ENCODE results near the gene TRIM10.

- TF ChIP-seq REST (IDR thresholded peaks at IDR 0.05) (no peak), SP1 (IDR thresholded peaks at IDR 0.05) (no peak), CTCF (IDR thresholded peaks at IDR 0.05; ENCODE audit: low read depth, low read length, missing input control) (no peak), RAD21 (IDR thresholded peaks at IDR 0.05) (no peak), MAX (IDR thresholded peaks at IDR 0.05) (no peak), ATF3 (IDR thresholded peaks at IDR 0.05) (no peak), TAF1 (conservative IDR thresholded peaks at IDR 0.05) (no peak), YY1 (IDR thresholded peaks at IDR 0.05) (no peak), FOXA1 (IDR thresholded peaks at IDR 0.05) (no peak), EGR1 (IDR thresholded peaks at IDR 0.05; ENCODE audit: low read depth in 2 of 2) (no peak), ZBTB33 (IDR thresholded peaks at IDR 0.05) (no peak), RXRA (IDR thresholded peaks at IDR 0.05) (no peak), GABPA (IDR thresholded peaks at IDR 0.05 in 1 of 2, conservative IDR thresholded peaks at IDR 0.05 in 1 of 2) (no peak), JUND (IDR thresholded peaks at IDR 0.05) (no peak)
Measured at GRCh38 chr6:30192076-30192475, 31.1 kb upstream of the TRIM10 start.

All from liver (tissue), 3 donors.